Measurements from ENCODE around the gene MPRIP.
A peak's percentile ranks its signal among the peaks of the same experiment; 100 is the strongest.

The MPRIP gene

DNA sequence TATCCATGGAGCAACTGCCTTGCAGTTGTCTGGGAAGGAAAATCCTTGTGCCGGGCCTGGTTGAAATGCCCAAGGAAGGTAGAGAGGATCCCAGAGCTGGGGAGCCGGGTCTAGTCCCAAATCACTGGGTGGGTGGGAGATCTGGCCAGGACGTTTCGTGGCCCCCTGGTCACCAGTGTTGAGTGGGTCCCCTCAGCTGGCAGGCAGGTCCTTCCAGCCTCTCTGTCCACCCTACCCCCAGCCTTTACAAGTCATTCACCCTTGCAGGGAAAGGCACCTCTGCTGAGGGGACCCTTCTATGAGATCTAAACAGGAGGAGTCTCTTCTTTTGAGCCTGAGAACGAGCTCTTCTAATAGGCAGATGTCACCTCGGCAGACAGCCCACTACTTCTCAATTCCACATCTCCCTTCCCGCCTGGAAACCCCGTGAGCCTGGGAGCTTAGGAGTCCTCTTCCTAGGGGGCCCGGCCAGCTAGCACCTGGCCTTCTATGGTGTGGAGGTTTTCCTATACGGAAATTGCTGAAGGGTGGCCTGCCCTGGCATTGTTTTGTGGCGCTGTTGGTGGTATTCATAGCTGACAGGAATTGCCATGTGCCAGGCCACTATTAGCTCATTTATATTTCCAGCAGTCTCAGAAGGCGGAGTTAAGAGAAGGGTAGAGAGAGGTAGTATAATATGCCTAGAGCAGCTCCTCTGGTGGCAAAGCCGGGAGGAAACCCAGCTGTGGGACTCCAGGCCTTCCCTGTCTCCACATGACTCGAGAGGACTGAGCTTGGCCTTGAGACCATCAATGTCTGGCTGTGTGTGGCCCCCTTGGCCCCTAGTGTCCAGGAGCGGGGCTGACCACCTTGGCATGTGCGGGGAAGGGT, 13.3 kb downstream of the MPRIP start:
- Mint-ChIP-seq H3K4me3 (no peak overlapping the region), H3K9me3 (no peaks in the 10 kb centered on the region), H3K4me1 (ENCODE audit: low read depth in 2 of 2) (peaks cover 36 to 50% of the 10 kb centered on the region in 2 donors), H3K27me3 (no peaks in the 10 kb centered on the region), H3K36me3 (ENCODE audit: insufficient read depth) (peaks cover 6% of the 10 kb centered on the region), H3K27ac (peak overlapping the region; percentile 42 to 75)
- ATAC-seq (replicated peaks), result no peak
- DNase-seq, result no peak

DNA sequence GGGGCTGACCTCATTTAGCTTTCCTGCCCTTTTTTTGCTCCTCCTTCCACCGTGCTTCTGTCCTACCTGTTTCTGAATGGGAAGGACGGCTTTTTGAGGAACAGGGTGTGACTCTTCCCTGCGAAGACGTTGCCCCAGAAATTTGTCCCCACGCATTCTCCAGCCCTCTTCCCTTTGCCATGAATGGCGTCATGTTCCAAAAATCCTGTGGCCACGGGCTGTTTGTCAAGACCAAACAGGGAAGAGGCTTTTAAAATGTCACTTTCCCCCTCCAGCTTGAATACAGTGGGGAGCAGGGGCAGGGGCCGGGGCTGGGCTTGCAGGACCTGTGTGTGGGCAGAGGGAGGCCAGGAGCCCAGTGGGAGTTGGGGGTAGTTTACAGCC, 13.9 kb downstream of the MPRIP start:
- Mint-ChIP-seq H3K27ac (peak overlapping the region in 1 of 2 donors; percentile 75), H3K36me3 (ENCODE audit: insufficient read depth) (peaks cover 6% of the 10 kb centered on the region), H3K4me3 (no peak overlapping the region), H3K4me1 (ENCODE audit: low read depth in 2 of 2) (peaks cover 36 to 49% of the 10 kb centered on the region in 2 donors), H3K27me3 (no peaks in the 10 kb centered on the region), H3K9me3 (no peaks in the 10 kb centered on the region)
- no peak for ATAC-seq (replicated peaks)
- DNase-seq, result no peak

DNA sequence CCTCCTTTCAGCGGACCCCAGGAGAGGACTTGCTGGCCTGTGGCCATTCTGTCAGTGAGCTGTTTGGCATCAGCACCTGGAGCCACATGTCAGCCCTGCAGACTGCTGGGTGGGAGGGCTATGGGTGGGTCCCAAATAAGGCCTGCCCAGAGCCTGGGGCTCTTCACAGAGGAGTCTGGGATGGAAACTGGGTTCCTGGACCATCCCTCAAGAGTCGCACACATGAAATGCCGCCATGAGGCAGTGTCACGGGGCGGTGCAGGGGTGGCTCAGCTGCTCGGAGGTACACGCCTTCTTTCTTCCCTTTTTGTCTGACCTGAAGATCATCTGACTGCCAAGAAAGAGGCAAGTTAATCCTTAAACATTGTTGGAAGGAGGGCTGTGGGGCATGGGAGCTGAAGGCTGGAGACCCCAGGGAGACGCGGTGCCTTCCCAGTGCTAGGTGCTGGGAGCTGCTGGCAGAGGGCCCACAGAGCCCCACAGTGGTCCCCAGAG, 14.8 kb downstream of the MPRIP start:
- H3K9me3 Mint-ChIP-seq, result no peaks in the 10 kb centered on the region
- peaks cover 12% of the 10 kb centered on the region for H3K36me3 Mint-ChIP-seq (ENCODE audit: insufficient read depth)
- H3K4me1 Mint-ChIP-seq (ENCODE audit: low read depth in 2 of 2), result peaks cover 36 to 48% of the 10 kb centered on the region in 2 donors
- DNase-seq (no peak), ATAC-seq (replicated peaks) (no peak)
- no peaks in the 10 kb centered on the region for H3K27me3 Mint-ChIP-seq
- no peak overlapping the region for H3K4me3 Mint-ChIP-seq
- peak overlapping the region in 1 of 2 donors; percentile 75 for H3K27ac Mint-ChIP-seq

DNA sequence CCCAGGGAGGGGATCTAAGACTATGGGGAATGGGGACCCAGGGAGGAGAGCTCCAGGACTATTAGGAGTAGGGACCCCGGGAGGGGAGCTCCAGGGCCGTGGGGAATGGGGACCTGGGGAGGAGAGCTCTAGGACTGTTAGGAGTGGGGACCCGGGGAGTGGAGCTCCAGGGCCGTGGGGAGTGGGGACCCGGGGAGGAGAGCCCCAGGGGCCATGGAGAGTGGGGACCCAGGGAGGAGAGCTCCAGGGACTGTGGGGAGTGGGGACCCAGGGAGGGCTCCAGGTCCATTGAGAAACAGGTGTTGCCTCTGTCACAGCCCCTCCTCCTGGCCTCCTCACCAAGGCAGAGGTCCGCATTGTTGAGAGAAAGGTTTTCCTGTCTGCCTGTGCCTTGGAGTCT, 16.0 kb downstream of the MPRIP start:
- H3K4me3 Mint-ChIP-seq, result no peak overlapping the region
- H3K4me1 Mint-ChIP-seq (ENCODE audit: low read depth in 2 of 2), result peaks cover 39 to 48% of the 10 kb centered on the region in 2 donors
- no peaks in the 10 kb centered on the region for H3K9me3 Mint-ChIP-seq
- peaks cover 16% of the 10 kb centered on the region for H3K36me3 Mint-ChIP-seq (ENCODE audit: insufficient read depth)
- ATAC-seq (replicated peaks) (no peak), DNase-seq (no peak)
- H3K27me3 Mint-ChIP-seq, result no peaks in the 10 kb centered on the region
- H3K27ac Mint-ChIP-seq, result peak overlapping the region; percentile 62 to 75

DNA sequence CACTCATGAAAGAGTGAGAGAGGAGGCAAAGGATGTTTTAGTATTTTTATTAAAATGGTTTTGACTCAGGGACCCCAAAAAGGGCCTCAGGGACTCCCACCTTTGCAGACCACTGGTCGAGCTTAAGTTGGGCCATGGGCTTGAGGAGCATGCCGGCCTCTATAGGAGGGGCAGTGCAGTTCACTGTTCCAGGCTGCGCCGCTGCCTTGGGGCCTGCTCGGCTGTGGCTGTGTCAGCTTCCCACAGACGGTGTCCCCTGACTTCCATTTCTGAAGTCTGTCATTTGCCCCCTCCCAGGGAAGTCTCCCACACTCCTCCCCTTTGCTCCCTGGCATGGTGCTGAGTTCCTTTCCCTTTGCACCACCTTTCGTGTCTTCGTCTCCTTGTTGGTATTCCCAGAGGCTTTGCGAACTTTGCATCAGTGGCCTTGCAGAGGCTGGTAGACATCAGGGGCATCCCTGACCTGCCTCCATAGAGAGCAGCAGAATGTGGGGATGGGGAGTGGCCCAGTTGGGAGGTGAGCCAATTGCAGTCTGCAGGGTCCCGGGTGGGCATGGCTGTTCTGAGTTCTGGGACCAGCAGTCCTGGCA, 17.1 kb downstream of the MPRIP start:
- H3K27ac Mint-ChIP-seq, result peak overlapping the region in 1 of 2 donors; percentile 73
- peaks cover 44 to 50% of the 10 kb centered on the region in 2 donors for H3K4me1 Mint-ChIP-seq (ENCODE audit: low read depth in 2 of 2)
- H3K4me3 Mint-ChIP-seq, result no peak overlapping the region
- peaks cover 17% of the 10 kb centered on the region for H3K36me3 Mint-ChIP-seq (ENCODE audit: insufficient read depth)
- no peaks in the 10 kb centered on the region for H3K27me3 Mint-ChIP-seq
- DNase-seq (no peak), ATAC-seq (replicated peaks) (no peak)
- H3K9me3 Mint-ChIP-seq, result no peaks in the 10 kb centered on the region

DNA sequence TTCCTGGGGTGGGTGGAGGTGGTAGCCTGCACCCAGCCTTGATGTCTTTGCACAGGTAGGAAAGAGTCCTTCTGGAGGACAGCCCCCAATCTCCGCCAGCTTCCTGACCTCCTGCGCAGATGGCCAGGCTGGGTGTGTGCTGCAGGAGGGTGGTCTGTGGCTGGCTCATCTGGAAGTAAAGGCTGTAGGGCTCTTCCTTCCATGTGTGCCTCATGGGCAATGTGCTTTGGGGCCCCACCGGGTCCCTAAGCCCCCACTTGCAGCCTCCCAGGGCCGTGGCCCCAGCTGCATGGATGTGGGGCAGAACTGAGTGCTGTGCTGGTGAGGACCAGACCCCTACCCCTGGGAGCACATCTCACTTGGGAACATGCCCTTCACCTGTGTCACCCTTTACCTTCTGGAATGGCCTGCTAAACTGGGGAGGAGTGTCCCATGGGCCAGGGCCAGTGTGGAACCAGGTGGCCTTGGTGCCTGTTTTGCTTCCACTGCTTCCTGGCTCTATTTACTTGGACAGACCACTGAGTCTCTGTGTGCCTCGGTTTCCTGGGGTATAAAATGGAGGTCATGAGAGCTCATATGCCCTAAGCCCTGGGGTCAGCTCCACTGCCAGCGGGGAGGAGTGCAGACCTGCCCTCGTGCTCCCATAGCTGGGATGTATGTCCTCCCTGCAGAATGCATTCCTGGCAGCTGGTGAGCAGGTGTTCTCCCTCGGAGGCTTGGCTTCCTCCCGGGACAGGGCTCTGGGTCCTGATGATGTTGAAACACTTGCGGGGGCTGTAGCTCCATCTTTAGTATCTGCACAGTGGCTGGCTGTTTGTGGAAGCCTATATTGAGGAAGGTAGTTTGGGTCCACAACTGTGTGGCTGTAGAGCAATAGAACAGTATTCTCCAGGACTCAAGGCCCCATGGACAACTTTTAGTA, 18.0 kb downstream of the MPRIP start:
- Mint-ChIP-seq H3K27me3 (no peaks in the 10 kb centered on the region), H3K4me3 (no peak overlapping the region), H3K27ac (peak overlapping the region; percentile 73 to 79), H3K9me3 (no peaks in the 10 kb centered on the region), H3K36me3 (ENCODE audit: insufficient read depth) (peaks cover 12% of the 10 kb centered on the region), H3K4me1 (ENCODE audit: low read depth in 2 of 2) (peaks cover 44 to 55% of the 10 kb centered on the region in 2 donors)
- ATAC-seq (replicated peaks), result no peak
- DNase-seq, result no peak

DNA sequence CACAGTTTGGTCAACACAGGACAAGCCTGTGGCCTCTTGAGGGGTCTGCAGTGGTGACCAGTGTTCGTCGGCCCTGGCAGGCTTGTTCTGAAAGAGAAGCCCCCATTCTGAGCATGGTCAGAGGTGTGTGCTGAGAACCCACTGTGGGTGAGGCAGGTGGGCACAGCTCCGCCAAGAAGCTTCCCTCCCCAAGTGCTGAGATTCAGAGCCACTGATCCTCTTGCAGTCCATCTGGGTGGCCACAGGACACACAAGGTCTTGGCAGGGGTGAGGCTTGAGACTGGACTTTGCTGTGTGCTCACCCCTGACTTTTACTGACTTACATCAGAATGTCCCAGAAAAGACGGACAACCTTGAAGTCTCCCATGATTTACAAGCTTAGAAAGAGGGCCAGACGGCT, 18.7 kb downstream of the MPRIP start:
- Mint-ChIP-seq H3K27ac (peak overlapping the region; percentile 73 to 79), H3K36me3 (ENCODE audit: insufficient read depth) (peaks cover 12% of the 10 kb centered on the region), H3K27me3 (no peaks in the 10 kb centered on the region), H3K4me1 (ENCODE audit: low read depth in 2 of 2) (peaks cover 48 to 62% of the 10 kb centered on the region in 2 donors), H3K9me3 (no peaks in the 10 kb centered on the region), H3K4me3 (no peak overlapping the region)
- no peak for ATAC-seq (replicated peaks)
- DNase-seq, result no peak

DNA sequence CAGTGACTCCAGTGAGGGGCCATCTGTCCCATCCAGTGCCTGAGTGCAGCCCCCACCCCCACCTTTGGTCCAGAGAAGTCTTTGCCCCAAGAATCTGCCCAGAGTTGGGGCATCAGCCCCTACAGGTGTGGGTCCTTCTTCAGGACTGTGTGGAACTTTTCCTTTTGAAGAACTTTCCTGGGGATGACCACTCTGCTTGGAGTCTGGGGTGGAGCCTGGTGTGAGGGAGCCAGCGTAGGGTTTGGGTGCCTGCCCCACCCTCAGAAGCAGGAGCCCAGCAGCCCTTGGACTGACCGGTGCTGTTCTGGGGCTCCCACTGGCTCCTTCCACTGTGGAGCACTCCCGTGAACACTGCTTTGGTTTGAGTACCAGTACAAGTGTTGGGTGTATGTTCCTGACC, 19.3 kb downstream of the MPRIP start:
- H3K36me3 Mint-ChIP-seq (ENCODE audit: insufficient read depth), result peaks cover 12% of the 10 kb centered on the region
- peaks cover 48 to 65% of the 10 kb centered on the region in 2 donors for H3K4me1 Mint-ChIP-seq (ENCODE audit: low read depth in 2 of 2)
- peak overlapping the region; percentile 73 to 79 for H3K27ac Mint-ChIP-seq
- no peaks in the 10 kb centered on the region for H3K27me3 Mint-ChIP-seq
- no peaks in the 10 kb centered on the region for H3K9me3 Mint-ChIP-seq
- no peak overlapping the region for H3K4me3 Mint-ChIP-seq
- ATAC-seq (replicated peaks) (no peak), DNase-seq (no peak)

DNA sequence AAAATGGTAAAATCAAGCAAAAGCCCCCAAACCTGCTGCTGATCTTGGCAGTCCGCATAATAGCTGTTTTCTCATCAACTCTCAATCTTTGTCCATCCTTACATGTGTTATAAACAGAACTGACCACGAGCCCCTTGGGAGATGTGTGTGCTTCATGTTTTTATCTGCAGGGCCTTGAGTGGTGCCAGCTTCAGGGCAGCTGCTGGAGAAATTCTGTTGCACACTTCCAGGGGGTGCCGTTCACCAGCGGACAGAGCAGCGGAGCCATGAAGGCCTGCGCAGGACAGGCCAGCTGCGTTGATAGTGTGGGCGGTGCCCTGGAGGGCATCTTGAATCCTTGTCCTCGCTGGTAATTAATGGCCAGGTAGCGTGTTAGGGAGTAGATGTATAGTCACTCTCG, 20.1 kb downstream of the MPRIP start:
- ATAC-seq (replicated peaks) (no peak), DNase-seq (no peak)
- Mint-ChIP-seq H3K27ac (peak overlapping the region in 1 of 2 donors; percentile 85), H3K4me3 (no peak overlapping the region), H3K27me3 (no peaks in the 10 kb centered on the region), H3K4me1 (ENCODE audit: low read depth in 2 of 2) (peaks cover 52 to 71% of the 10 kb centered on the region in 2 donors), H3K9me3 (no peaks in the 10 kb centered on the region), H3K36me3 (ENCODE audit: insufficient read depth) (peaks cover 12% of the 10 kb centered on the region)

DNA sequence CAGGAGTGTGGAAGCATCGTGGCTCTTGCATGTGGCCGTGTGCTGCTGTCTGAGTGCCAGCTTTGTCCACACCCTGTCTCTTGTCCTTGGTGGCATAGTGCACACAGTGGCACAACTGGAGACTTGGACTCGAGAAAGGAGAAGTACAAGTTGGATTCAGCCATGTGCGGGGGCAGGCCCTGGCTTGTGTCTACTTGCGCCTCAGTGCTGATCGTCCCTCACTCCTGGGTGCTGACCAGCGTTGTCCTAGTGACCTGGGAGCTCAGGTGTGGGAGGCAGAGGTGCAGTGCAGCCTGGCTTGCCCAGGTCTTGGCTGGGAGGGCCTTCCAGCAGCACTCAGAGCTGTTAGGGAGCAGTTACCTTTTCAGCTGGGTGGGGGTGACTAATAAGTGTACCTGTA, 20.6 kb downstream of the MPRIP start:
- no peak for DNase-seq
- Mint-ChIP-seq H3K4me1 (ENCODE audit: low read depth in 2 of 2) (peaks cover 53 to 71% of the 10 kb centered on the region in 2 donors), H3K36me3 (ENCODE audit: insufficient read depth) (peaks cover 12% of the 10 kb centered on the region), H3K9me3 (no peaks in the 10 kb centered on the region), H3K27ac (peak overlapping the region; percentile 23 to 85), H3K27me3 (no peaks in the 10 kb centered on the region), H3K4me3 (no peak overlapping the region)
- ATAC-seq (replicated peaks), result no peak

DNA sequence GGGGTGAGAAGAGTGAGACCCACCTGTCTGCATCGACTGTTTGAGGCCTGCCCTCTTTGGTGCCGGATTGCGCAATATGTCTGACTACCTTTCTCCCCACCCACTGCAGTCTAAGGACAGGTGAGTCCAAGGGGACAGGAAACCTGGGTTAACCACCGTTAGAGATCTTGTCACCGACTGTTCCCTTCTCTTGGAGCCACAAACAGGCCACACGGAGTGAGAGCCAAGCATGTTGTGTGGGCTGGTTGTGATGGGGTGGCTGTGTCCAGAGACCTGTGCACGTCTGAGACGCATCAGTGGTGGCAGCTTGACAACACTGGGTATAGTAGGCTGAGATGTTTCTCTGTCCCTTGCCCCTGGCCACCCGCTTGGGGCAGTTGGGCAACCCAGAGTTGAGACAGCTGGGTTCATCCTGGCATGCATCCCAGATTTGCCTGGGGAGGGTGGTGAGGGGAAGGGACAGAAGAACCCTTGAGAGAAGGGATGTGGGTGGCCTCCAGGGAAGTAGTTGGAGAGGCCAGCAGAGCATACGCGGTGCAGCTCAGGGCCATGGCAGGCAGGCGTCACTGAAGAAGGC, 21.4 kb downstream of the MPRIP start:
- H3K4me3 Mint-ChIP-seq, result peak overlapping the region in 1 of 2 donors; percentile 40
- no peaks in the 10 kb centered on the region for H3K27me3 Mint-ChIP-seq

DNA sequence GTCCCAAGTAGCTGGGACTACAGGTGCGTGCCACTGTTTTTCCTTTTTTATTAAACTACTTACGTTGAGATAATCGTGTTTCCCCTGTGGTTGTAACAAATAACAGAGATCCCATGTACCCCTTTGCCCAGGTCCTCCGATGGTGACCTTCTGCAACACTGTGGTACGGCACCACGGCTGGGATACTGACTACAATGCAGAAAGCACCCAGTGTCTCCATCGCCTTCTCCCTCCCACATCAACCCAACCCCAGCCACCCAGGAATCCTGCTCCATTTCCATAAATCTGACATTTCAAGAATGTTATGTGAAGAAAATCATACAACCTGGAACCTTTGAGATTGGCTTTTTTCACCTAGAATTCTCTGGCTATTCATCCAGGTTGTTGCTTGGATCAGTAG, 22.1 kb downstream of the MPRIP start:
- Mint-ChIP-seq H3K4me3 (no peak overlapping the region), H3K9me3 (no peaks in the 10 kb centered on the region), H3K27ac (peak overlapping the region; percentile 81 to 85), H3K36me3 (ENCODE audit: insufficient read depth) (peaks cover 12% of the 10 kb centered on the region), H3K4me1 (ENCODE audit: low read depth in 2 of 2) (peaks cover 51 to 70% of the 10 kb centered on the region in 2 donors), H3K27me3 (no peaks in the 10 kb centered on the region)
- ATAC-seq (replicated peaks) (no peak), DNase-seq (no peak)

More for the DNA sequence above, 21.4 kb downstream of the MPRIP start:
- H3K36me3 Mint-ChIP-seq (ENCODE audit: insufficient read depth), result peaks cover 12% of the 10 kb centered on the region
- peak overlapping the region; percentile 23 to 85 for H3K27ac Mint-ChIP-seq
- H3K4me1 Mint-ChIP-seq (ENCODE audit: low read depth in 2 of 2), result peaks cover 51 to 65% of the 10 kb centered on the region in 2 donors
- no peaks in the 10 kb centered on the region for H3K9me3 Mint-ChIP-seq
- DNase-seq (peak in 2 of 3 experiments; percentile 39 to 48), ATAC-seq (replicated peaks) (peak; percentile 89)

DNA sequence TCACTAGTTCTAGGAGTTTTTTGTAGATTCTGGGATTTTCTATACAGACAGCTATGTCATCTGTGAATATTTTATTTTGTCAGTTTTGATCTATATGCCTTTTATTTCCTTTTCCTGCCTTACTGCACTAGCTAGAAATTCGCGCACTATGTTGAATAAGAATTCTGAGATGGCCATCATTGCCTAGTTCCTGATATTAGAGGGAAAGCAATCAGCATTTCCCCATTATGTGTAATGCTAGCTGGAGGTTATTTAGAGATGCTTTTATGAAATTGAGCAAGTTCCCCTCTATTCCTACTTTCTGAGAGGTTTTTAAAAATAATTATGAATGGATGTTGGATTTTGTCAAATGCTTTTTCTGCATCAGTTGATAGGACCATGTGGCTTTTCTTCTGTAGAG, 23.8 kb downstream of the MPRIP start:
- no peak overlapping the region for H3K4me3 Mint-ChIP-seq
- peaks cover 20% of the 10 kb centered on the region for H3K36me3 Mint-ChIP-seq (ENCODE audit: insufficient read depth)
- no peak for ATAC-seq (replicated peaks)
- no peaks in the 10 kb centered on the region for H3K9me3 Mint-ChIP-seq
- no peaks in the 10 kb centered on the region for H3K27me3 Mint-ChIP-seq
- peak overlapping the region in 1 of 2 donors; percentile 81 for H3K27ac Mint-ChIP-seq
- peaks cover 53 to 73% of the 10 kb centered on the region in 2 donors for H3K4me1 Mint-ChIP-seq (ENCODE audit: low read depth in 2 of 2)
- DNase-seq, result no peak

Data from effector memory CD8-positive, alpha-beta T cell (primary cell).